H1 (cell line): ENCODE measurements around the gene HDHD5. TPM values are rescaled to one million over a fixed set of nuclear protein-coding genes. Genes with fewer than 3 reads are reported as not detected.

Experiments
- BCL11A ChIP-seq, 2 experiments: IDR thresholded peaks; one replicate each; pipeline ENCODE4 v1.6.1; 2011; ENCODE audit warnings: low read depth in 2 of 2, low read length in 2 of 2, mild to moderate bottlenecking in 2 of 2
- EP300 ChIP-seq, 2 experiments: IDR thresholded peaks; 1 replicate in 1 of 2; 2 replicates in 1 of 2; pipeline ENCODE4 v1.6.1; 2011 to 2012; ENCODE audit warnings: low read depth in 2 of 2, low read length in 2 of 2, mild to moderate bottlenecking in 2 of 2, borderline replicate concordance in 1 of 2, inconsistent platforms in 1 of 2, moderate library complexity in 1 of 2
- NANOG ChIP-seq: IDR thresholded peaks from 2 replicates; pipeline ENCODE4 v1.6.1; 2011; ENCODE audit warnings: low read length, low read depth, mild to moderate bottlenecking, inconsistent platforms; ENCODE audit not compliant: insufficient read depth, poor library complexity, severe bottlenecking
- RFX5 ChIP-seq: IDR thresholded peaks from 2 replicates; pipeline ENCODE4 v1.6.1; 2011; ENCODE audit warnings: low read depth, low read length, improper control_type of control experiment, borderline replicate concordance
- SIX5 ChIP-seq: IDR thresholded peaks from 2 replicates; pipeline ENCODE4 v1.6.1; 2011; ENCODE audit warnings: mild to moderate bottlenecking, low read depth, low read length
- TAF7 ChIP-seq: optimal IDR thresholded peaks from 2 replicates; pipeline ENCODE3; 2011; ENCODE audit warnings: low read depth, mild to moderate bottlenecking, inconsistent platforms, low read length, moderate library complexity, borderline replicate concordance
- polyA plus RNA-seq, 7 experiments: library from polyadenylated mRNA; depleted of rRNA in 3 of 7; stranded (reverse) in 5 of 7; unstranded in 2 of 7; fragments of >200 nt in 5 of 7; fragments of 200-250 nt in 2 of 7; gene quantifications; 1 replicate in 5 of 7; 2 replicates in 1 of 7; 4 replicates in 1 of 7; pipeline versions ENCODE4 v1.2.1 to v1.2.3, GENCODE V29; 2011 to 2013; ENCODE audit warnings: missing spikeins in 2 of 7, mixed read lengths in 2 of 7
- total RNA-seq: library from RNA; stranded (reverse); fragmentation: NEBNext Ultra II Directional; extraction: Animal tissue kit (Norgen Biotek cat#: 25700); gene quantifications from 2 replicates; pipeline ENCODE4 v1.2.1, GENCODE V29; 2021

Gene HDHD5
- total and polyA plus RNA-seq, 2 of the 8 experiments (the other 6 are each of a cell fraction or from before 2014, with no cell fraction given), result 68.3 to 123 TPM

DNA sequence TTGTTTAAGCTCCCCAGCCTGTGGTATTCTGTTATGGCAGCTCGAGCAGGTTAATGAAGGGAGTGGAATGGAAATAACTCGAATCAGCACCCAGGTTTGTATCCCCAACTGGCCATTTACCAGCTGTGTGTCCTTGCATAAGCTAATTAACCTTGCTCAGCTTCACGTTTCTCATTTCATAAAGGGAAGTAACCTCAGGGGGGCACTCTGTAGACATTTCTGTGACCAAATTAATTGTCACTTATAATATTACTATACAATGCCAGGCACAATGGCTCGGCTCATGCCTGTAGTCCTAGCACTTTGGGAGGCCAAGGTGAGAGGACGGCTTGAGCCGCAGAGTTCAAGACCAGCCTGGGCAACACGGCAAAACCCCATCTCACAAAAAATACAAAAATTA, 46.4 kb upstream of the HDHD5 start (continued):
- no peak for TF ChIP-seq TAF7
- TF ChIP-seq RFX5, result no peak
- TF ChIP-seq BCL11A (IDR thresholded peaks at IDR 0.05; ENCODE audit: low read depth in 2 of 2, low read length in 2 of 2), result no peak
- TF ChIP-seq NANOG, result no peak
- no peak for TF ChIP-seq SIX5
- TF ChIP-seq EP300 (IDR thresholded peaks at IDR 0.05; ENCODE audit: borderline replicate concordance in 1 of 2, low read depth in 2 of 2, low read length in 2 of 2), result no peak
- TF ChIP-seq, all 59 proteins: peak for 0
